ENCODE measurements around the gene AQP3.
A peak's percentile ranks its signal among the peaks of the same experiment; 100 is the strongest.
"Not testable (repeated sequence)": the region's sequence is repeated elsewhere in the genome, so short reads cannot be mapped to it uniquely, and the experiment has no call there.

Gene AQP3

DNA sequence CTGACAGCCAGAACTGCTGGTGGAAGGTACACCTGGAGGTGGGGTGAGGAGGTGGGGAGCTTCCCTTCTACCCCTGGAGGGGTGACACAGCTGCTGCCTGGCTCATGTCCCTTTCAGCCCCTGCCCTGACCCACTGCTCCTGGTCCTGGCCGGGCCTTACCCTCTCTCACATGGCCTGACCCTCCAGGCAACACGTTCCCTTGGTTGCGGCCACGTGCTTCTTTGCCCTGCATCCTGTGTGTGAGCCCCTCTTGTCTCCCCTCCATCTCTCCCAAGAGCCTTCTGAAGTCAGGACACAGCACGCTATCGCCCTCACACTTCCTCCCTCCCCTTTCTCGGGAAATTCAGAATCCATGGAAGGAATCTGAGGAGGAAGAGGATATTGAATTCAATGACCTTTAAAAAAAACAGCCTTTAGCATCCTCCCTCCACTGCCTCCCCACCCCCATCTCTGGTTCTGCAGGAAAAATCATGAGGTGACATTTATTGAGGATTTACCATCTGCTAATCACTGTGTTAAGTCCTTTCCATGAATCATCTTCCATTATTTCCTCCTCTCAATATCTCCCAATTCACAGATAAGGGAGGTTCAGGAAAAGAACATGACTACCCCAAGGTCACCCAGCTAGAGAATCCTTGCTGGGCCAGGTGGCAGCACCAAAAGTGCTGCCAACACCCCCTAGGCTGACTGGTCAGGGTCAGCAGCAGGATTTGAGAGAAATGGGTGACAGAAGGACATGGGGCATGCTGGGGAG, 8.3 kb downstream of the AQP3 start:
- H3K27ac Mint-ChIP-seq = no peak overlapping the region
- H3K36me3 Mint-ChIP-seq = no peaks in the 10 kb centered on the region
- H3K4me3 Mint-ChIP-seq = no peak overlapping the region
- peaks cover 22% of the 10 kb centered on the region for H3K27me3 Mint-ChIP-seq
- ATAC-seq = no peak
- H3K9me3 Mint-ChIP-seq = no peaks in the 10 kb centered on the region
- H3K4me1 Mint-ChIP-seq = no peaks in the 10 kb centered on the region

DNA sequence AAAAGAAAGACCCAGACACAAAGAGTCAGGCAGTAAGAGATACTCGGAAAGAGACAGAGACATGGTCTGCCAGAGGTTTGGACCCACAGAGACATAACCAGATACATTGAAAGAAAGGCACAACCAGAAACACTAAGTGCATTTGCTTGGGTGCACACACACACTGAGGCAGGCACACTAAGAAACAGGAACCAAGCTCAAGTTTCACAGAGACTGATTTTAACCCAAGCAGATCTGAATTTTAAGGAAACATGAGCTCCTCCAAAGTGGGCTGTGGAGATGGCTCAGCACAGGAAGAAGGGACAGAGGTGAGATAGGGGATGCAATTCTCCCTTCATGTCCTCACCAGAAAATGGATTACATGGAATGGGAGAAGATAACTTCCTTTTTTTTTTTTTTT, 9.5 kb downstream of the AQP3 start:
- no peak overlapping the region for H3K27ac Mint-ChIP-seq
- peak; percentile 42 for ATAC-seq
- H3K36me3 Mint-ChIP-seq = no peaks in the 10 kb centered on the region
- H3K27me3 Mint-ChIP-seq = peaks cover 22% of the 10 kb centered on the region
- H3K4me3 Mint-ChIP-seq = no peak overlapping the region
- H3K4me1 Mint-ChIP-seq = no peaks in the 10 kb centered on the region
- H3K9me3 Mint-ChIP-seq = no peaks in the 10 kb centered on the region

- H3K27ac Mint-ChIP-seq = no peak overlapping the region
- no peaks in the 10 kb centered on the region for H3K4me1 Mint-ChIP-seq
- no peaks in the 10 kb centered on the region for H3K9me3 Mint-ChIP-seq
- H3K27me3 Mint-ChIP-seq = peaks cover 22% of the 10 kb centered on the region
- no peak overlapping the region for H3K4me3 Mint-ChIP-seq
- ATAC-seq = no peak
- no peaks in the 10 kb centered on the region for H3K36me3 Mint-ChIP-seq
These were observed 10.2 kb downstream of the AQP3 start for GRCh38 chr9:33437205-33437604.

GRCh38 chr9:33436445-33436844, 10.9 kb downstream of the AQP3 start:
- ATAC-seq = no peak
- Mint-ChIP-seq H3K27ac (no peak overlapping the region), H3K4me3 (no peak overlapping the region), H3K4me1 (no peaks in the 10 kb centered on the region), H3K36me3 (no peaks in the 10 kb centered on the region), H3K27me3 (peaks cover 22% of the 10 kb centered on the region), H3K9me3 (no peaks in the 10 kb centered on the region)

DNA sequence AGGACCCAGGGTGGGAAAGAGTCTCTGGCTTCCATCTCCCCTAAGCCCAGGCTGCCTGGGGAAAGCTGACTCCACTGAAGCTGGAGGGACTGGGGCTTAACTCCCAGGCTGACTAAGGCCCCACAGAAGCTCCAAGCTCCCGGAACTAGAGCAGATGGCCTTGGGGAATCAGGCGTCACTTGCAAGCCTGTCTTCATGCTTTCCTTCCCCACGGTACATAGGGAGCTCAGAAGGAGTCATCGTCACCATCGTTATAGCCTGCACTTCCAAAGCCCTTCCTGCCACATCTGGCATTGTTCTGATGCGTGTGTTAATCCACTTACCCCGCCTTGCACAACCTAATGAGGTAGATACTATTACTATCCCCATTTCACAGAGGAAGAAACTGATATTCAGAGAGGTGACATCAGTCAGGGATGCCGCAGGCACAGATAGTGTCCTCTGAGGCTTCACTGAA, 11.5 kb downstream of the AQP3 start:
- Mint-ChIP-seq H3K9me3 (no peaks in the 10 kb centered on the region), H3K4me3 (no peak overlapping the region), H3K36me3 (no peaks in the 10 kb centered on the region), H3K27ac (no peak overlapping the region), H3K27me3 (peaks cover 22% of the 10 kb centered on the region), H3K4me1 (no peaks in the 10 kb centered on the region)
- ATAC-seq = no peak

DNA sequence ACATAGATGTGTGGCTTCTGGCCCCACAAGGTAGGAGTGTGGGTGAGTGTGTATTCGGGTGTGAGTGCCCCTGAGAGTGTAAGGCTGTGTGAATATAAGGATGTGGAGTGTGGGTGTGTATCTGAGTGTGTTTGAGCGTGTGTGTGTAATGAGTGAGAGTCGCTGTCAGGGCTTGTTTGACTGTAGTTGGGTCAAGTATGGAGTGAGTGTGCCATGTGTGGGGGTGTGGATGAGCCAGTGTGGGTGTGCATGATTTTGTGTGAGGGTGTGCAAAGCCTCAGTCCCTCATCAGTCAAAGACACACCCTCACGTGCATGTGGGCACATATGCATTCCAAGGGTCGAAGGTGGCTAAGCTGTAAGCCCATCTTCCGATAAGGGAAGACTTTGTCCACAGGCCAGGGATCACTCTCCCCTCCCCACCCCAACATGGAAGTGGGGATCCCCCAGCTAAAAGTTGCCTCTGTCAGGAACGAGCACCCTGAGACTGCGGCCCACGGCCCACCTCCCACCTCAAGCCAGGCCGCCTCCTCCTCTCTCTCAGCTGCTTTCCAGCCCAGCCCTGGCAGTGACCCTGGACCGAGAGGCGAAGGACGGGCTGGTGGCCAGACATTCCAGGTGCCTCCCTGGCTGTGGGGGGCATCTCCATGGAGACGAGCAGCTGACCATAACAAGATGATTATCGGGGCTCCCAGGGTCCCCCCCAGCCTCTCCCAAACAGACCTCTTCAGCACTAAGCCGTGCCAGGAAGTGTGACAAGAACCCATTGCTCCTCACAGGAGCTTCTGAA, 12.9 kb downstream of the AQP3 start:
- Mint-ChIP-seq H3K36me3 (no peaks in the 10 kb centered on the region), H3K4me3 (no peak overlapping the region), H3K4me1 (no peaks in the 10 kb centered on the region), H3K27ac (no peak overlapping the region), H3K9me3 (no peaks in the 10 kb centered on the region), H3K27me3 (peaks cover 11% of the 10 kb centered on the region)
- ATAC-seq = no peak

- Mint-ChIP-seq H3K27ac (no peak overlapping the region), H3K9me3 (no peaks in the 10 kb centered on the region), H3K4me1 (no peaks in the 10 kb centered on the region), H3K36me3 (no peaks in the 10 kb centered on the region), H3K4me3 (no peak overlapping the region), H3K27me3 (peaks cover 9% of the 10 kb centered on the region)
- ATAC-seq = no peak
These were observed 13.5 kb downstream of the AQP3 start for GRCh38 chr9:33433871-33434270.

DNA sequence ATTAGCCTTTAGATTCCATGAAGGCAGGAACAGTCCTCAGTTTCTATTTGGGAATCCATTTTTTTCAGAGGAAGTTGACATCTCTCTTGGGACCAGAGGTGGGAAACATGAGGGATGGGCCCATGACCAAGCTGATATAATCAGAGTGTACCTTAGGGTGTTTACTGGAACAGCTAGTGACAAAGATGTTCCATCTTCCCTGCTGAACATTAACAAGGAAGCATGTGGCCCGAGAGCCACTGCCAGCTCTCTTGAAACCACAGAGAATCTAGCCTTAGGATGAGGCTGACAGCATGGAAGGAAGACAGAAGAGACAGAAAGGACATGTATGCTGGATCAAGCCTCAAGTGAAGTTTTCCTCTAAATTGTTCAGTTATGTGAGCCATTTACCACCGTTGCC, 16.0 kb downstream of the AQP3 start:
- ATAC-seq = no peak
- no peak overlapping the region for H3K27ac Mint-ChIP-seq

GRCh38 chr9:33430942-33431341, 16.5 kb downstream of the AQP3 start:
- H3K4me1 Mint-ChIP-seq = no peaks in the 10 kb centered on the region
- H3K36me3 Mint-ChIP-seq = no peaks in the 10 kb centered on the region
- no peaks in the 10 kb centered on the region for H3K9me3 Mint-ChIP-seq
- ATAC-seq = no peak
- H3K27ac Mint-ChIP-seq = no peak overlapping the region
- peaks cover 7% of the 10 kb centered on the region for H3K27me3 Mint-ChIP-seq
- H3K4me3 Mint-ChIP-seq = no peak overlapping the region

More for the DNA sequence above, 16.0 kb downstream of the AQP3 start:
- Mint-ChIP-seq H3K4me1 (no peaks in the 10 kb centered on the region), H3K4me3 (no peak overlapping the region), H3K36me3 (no peaks in the 10 kb centered on the region), H3K9me3 (no peaks in the 10 kb centered on the region), H3K27me3 (peaks cover 9% of the 10 kb centered on the region)

GRCh38 chr9:33429256-33429985, 18.0 kb downstream of the AQP3 start:
- no peak for ATAC-seq
- Mint-ChIP-seq H3K27me3 (no peaks in the 10 kb centered on the region), H3K9me3 (no peaks in the 10 kb centered on the region), H3K4me3 (no peak overlapping the region), H3K36me3 (no peaks in the 10 kb centered on the region), H3K4me1 (no peaks in the 10 kb centered on the region), H3K27ac (no peak overlapping the region)

DNA sequence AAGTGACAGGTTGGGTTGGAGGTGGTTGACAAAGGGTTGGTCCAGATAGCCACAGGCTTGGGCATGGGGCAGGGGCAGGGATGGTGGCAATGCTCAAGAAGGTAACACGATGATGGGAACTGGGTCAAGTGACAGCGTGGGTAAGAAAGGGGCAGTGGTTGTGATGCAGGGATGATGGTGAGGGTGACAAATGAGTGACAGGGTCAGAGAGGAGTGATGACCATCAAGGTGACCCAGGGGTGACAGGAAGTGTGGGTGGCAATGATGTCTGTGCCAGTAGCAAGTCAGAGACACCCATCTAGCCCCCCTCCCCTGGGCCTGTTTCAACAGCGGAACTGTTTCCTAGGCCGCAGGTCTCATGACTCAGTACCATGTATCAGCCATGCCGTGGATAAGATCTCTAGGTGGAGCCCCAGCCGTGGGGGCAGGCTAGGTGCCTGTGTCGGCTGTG, 20.5 kb downstream of the AQP3 start:
- no peaks in the 10 kb centered on the region for H3K36me3 Mint-ChIP-seq
- H3K27me3 Mint-ChIP-seq = no peaks in the 10 kb centered on the region
- H3K27ac Mint-ChIP-seq = no peak overlapping the region
- H3K9me3 Mint-ChIP-seq = no peaks in the 10 kb centered on the region
- no peak overlapping the region for H3K4me3 Mint-ChIP-seq
- ATAC-seq = no peak
- H3K4me1 Mint-ChIP-seq = no peaks in the 10 kb centered on the region

- no peak overlapping the region for H3K27ac Mint-ChIP-seq
- H3K4me3 Mint-ChIP-seq = no peak overlapping the region
- no peaks in the 10 kb centered on the region for H3K36me3 Mint-ChIP-seq
- ATAC-seq = no peak
- no peaks in the 10 kb centered on the region for H3K27me3 Mint-ChIP-seq
- H3K9me3 Mint-ChIP-seq = no peaks in the 10 kb centered on the region
- H3K4me1 Mint-ChIP-seq = no peaks in the 10 kb centered on the region
These were observed 22.3 kb downstream of the AQP3 start for GRCh38 chr9:33425128-33425533.

- H3K27ac Mint-ChIP-seq, ATAC-seq, H3K4me1 Mint-ChIP-seq: not testable (repeated sequence)
These were observed 22.9 kb downstream of the AQP3 start for GRCh38 chr9:33424492-33424891.

DNA sequence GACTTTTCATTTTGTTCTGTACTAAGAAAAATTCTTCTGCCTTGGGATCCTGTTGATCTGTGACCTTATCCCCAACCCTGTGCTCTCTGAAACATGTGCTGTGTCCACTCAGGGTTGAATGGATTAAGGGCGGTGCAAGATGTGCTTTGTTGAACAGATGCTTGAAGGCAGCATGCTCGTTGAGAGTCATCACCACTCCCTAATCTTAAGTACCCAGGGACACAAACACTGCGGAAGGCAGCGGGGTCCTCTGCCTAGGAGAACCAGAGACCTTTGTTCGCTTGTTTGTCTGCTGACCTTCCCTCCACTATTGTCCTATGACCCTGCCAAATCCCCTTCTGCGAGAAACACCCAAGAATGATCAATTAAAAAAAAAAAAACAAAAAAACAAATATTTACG, 23.4 kb downstream of the AQP3 start:
- H3K27ac Mint-ChIP-seq, H3K9me3 Mint-ChIP-seq, H3K4me1 Mint-ChIP-seq, H3K36me3 Mint-ChIP-seq, H3K27me3 Mint-ChIP-seq, H3K4me3 Mint-ChIP-seq, ATAC-seq: not testable (repeated sequence)

More at GRCh38 chr9:33424492-33424891, 22.9 kb downstream of the AQP3 start:
- H3K27me3 Mint-ChIP-seq, H3K36me3 Mint-ChIP-seq, H3K9me3 Mint-ChIP-seq, H3K4me3 Mint-ChIP-seq: not testable (repeated sequence)

GRCh38 chr9:33419708-33420303, 27.6 kb downstream of the AQP3 start:
- H3K27ac Mint-ChIP-seq = no peak overlapping the region
- H3K9me3 Mint-ChIP-seq = no peaks in the 10 kb centered on the region
- no peak for ATAC-seq

More at GRCh38 chr9:33419708-33420303, 27.6 kb downstream of the AQP3 start:
- peaks cover 6% of the 10 kb centered on the region for H3K4me1 Mint-ChIP-seq
- no peak overlapping the region for H3K4me3 Mint-ChIP-seq
- no peaks in the 10 kb centered on the region for H3K36me3 Mint-ChIP-seq
- peaks cover 37% of the 10 kb centered on the region for H3K27me3 Mint-ChIP-seq

Measured in stimulated activated memory B cell treated with anti-CD40 and anti-IgM and Interleukin-4, amounts not matched to agents 10 μg/mL and 1 μg/mL and 100 μg/mL, for 72 hours (primary cell).